CD4-positive, alpha-beta T cell treated with Interleukin-10 for 1 hour (primary cell): ENCODE measurements around the gene PXK.
A peak's percentile ranks its signal among the peaks of the same experiment; 100 is the strongest.
"Not testable (repeated sequence)": the region's sequence is repeated elsewhere in the genome, so short reads cannot be mapped to it uniquely, and the experiment has no call there.

Experiments used
- DNase-seq: peaks from one replicate; pipeline ENCODE4 v3.0.0-alpha.2; 2020

PXK gene

GRCh38 chr3:58332575-58333188, at the start of gene PXK:
TSS of gene PXK (plus strand) at chr3:58332892. CDS start at chr3:58332989, 97 bp downstream.
- DNase-seq: peak; percentile 82

DNA sequence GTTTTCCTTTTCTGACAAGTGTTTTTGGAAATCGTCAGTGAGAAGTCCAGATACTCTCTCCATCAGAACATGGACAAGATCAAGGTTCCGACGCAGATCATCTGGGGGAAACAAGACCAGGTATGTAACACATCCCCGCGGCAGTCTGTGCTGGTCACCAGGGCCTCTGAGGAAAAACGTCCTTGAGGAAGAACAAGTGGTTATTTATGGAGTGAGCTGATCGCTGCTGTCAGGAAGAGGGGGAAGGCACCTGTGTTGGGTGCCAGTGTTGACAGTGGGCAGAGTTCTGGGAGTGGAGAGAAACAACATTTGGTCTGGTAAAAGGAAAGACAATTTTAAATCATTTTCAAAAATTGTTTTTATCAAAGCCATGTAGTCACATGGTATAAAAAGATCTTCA, 47.4 kb upstream of the PXK start:
- DNase-seq: no peak

GRCh38 chr3:58287354-58287753, 45.3 kb upstream of the PXK start:
- no peak for DNase-seq

- no peak for DNase-seq
Measured at GRCh38 chr3:58288011-58288728, 44.5 kb upstream of the PXK start.

DNA sequence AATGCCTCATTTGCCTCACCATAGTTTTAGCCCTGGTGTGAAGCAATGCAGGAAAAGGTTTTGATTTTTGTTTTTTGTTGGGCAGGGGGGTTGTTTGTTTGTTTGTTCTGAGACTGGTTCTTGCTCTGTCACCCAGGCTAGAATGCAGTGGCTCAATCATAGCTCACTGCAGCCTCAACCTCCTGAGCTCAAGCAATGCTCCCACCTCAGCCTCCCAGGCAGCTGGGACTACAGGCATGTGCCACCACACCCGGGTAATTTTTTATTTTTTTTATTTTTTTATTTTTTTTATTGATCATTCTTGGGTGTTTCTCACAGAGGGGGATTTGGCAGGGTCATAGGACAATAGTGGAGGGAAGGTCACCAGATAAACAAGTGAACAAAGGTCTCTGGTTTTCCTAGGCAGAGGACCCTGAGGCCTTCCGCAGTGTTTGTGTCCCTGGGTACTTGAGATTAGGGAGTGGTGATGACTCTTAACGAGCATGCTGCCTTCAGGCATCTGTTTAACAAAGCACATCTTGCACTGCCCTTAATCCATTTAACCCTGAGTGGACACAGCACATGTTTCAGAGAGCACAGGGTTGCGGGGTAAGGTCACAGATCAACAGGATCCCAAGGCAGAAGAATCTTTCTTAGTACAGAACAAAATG, 43.6 kb upstream of the PXK start:
- not testable (repeated sequence) for DNase-seq

DNA sequence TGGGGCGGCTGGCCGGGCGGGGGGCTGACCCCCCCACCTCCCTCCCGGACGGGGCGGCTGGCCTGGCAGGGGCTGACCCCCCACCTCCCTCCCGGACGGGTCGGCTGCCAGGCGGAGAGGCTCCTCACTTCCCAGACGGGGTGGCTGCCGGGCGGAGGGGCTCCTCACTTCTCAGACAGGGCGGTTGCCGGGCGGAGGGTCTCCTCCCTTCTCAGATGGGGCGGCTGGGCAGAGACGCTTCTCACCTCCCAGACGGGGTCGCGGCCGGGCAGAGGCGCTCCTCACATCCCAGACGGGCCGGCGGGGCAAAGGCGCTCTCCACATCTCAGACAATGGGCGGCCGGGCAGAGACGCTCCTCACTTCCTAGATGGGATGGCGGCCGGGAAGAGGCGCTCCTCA, 42.2 kb upstream of the PXK start:
- DNase-seq: not testable (repeated sequence)

DNA sequence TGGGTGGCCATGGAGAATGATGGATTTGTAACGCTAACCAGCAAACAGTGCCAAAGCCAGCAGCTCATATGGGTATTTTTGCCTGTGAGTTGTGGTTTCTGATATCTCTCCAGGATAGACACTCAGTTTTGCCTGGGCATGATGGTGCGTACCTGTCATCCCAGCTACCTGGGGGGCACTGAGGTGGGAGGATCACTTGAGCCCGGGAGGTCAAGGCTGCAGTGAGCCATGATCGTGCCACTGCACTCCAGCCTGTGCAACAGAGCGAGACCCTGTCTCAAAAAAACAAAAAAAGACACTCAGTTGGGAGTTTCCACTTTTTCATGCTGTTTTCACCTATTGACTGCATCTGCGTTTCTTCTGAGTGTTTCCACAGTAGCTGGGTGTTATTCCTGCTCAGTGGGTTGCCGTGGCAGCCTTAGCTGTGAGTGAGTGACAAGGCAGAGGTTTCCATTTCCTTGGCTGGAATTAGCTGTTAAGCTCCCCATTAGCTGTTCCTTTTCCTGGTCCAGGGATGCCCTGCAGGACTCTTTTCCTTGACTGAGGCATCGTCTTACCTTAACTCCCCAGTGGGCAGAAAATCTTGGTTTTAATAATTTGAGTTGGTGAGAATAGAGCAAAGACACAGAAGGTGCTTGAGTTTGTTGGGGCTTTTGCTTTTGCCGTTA, 40.9 kb upstream of the PXK start:
- DNase-seq: no peak

DNA sequence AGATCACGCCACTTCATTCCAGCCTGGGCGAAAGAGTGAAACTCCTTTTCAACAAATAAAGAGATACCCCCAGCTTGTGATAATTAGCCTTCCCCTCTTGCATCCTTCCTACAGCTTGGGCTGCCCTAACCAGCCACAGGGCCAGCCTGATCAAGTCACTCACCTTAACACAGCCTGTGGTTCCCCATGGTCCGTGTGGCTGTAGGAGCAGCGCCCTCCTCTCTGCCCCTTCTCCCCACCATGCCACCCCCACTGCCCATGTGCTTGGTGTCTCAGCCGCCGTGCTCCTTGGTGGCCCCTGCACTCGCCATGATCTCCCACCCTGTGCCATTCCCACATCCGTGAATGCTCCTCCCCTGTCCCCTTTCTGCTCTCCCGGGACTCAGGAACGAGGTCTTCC, 39.8 kb upstream of the PXK start:
- no peak for DNase-seq

- no peak for DNase-seq
Measured at GRCh38 chr3:58293516-58293915, 39.2 kb upstream of the PXK start.

DNA sequence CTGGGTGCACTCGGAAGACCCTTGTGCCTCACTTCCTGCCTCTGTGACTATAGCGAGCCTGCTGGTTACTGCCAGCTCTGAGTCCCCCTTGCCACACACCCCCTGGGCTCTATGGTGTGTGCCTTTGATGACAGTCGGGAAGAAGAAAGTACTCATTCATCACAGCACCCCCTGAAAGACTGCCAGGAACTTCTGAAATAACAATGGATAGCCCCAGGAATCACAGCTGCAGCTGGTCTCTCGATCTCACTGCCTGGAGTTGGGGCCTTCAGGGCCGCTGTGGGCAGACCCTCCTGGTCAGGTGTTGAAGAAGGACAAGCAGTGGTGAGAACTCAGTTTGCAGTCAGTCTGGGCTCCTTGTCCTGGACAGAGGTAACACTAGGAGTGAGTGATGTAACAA, 36.4 kb upstream of the PXK start:
- DNase-seq: no peak

- no peak for DNase-seq
Measured at GRCh38 chr3:58296843-58297242, 35.8 kb upstream of the PXK start.

DNA sequence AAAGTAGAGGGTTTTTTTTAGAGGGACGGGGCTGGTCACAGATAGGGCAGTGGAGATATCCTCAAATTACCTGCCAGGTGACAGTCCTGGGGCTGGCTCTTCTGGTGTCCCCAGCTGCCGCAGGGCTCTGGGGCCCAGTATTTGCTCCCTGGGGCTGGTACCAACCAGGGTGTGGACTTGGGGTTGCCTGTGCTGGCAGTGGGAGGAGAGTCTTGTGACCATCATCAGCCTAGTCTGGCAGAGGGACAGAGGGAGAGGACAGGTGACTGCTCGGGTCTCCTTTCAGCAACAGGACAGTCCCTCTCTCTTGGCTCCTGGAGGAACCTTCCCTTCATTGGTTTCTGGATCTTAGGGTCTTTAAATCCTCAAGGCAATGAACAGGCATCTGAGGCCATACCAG, 34.5 kb upstream of the PXK start:
- DNase-seq: no peak

- DNase-seq: no peak
Measured at GRCh38 chr3:58299075-58299474, 33.6 kb upstream of the PXK start.

- peak; percentile 24 for DNase-seq
Measured at GRCh38 chr3:58299839-58300516, 32.7 kb upstream of the PXK start.

DNA sequence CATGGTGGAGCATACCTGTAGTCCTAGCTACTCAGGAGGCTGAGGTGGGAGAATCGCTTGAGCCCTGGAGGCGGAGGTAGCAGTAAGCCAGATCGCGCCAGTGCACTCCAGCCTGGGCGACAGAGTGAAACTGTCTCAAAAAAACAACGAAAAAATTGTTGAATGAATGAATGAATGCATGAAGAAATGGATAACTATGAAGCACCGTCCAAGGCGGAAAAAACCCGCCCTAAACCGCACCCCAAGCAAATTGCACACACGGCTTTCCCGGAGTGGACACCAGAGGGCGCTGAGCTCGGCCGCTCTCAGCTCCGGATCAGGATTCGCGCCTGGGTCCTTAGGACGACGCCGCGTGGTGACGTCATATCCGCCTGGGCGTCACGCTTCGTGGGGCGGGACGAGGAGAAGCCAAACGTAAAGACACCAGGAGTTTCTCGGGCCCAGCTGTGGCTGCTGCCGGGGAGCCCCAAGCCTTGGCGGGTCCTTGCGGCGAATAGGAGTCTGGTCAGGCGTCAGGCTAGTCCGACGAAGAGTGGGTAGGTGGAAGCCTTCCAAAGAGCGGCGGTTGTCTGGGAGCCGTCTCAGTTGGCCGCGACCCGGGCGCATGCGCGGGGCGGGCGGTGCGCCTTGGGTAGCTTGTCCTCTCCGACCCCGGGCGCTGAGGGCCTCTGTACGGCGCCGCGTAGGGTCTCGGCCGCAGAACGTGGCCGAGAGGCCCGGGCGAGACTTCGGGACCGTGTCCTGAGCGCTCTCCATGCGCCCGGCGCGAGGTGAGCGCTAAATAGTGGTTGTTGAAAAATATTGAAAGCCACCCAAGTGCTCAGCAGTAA, 26.6 kb upstream of the PXK start, which contains the start of the genes HTD2 and RPP14:
HTD2 (plus strand) TSS at position 639 of the 830 bp plus-strand sequence. CDS start 11,094 bp downstream, outside the sequence.
RPP14 (plus strand) TSS at position 364 of the 830 bp plus-strand sequence. CDS start 4,085 bp downstream, outside the sequence.
- DNase-seq: peak; percentile 98

DNA sequence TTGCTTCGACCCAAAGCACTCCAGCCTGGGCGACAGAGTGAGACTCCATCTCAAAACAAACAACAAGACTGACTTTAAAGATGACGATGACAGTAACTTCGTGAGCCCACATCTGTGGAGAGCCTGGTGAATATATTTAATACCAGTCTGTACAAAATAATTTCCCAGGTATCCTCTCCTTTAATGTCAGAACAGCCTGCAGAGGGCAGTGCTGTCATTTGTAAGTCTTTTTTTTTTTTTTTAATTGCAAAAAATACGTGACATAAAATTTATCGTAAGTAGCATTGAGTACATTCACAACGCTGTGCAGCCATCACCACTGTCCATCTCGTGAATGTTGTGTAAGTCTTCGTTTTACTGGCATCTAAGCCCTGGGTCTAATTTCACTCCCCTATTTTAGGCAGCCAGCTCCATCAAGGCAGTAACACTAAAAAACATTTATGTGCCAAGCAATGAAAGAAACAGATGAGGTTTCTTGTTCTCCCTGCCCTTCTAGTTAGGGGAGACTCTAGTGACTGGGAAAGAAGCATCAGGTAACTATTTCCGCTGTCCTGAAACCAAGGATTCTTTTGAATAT, 25.0 kb upstream of the PXK start:
- peak; percentile 75 for DNase-seq

- no peak for DNase-seq
Measured at GRCh38 chr3:58308728-58309127, 24.0 kb upstream of the PXK start.

- DNase-seq: no peak
Measured at GRCh38 chr3:58317811-58318210, 14.9 kb upstream of the PXK start.

DNA sequence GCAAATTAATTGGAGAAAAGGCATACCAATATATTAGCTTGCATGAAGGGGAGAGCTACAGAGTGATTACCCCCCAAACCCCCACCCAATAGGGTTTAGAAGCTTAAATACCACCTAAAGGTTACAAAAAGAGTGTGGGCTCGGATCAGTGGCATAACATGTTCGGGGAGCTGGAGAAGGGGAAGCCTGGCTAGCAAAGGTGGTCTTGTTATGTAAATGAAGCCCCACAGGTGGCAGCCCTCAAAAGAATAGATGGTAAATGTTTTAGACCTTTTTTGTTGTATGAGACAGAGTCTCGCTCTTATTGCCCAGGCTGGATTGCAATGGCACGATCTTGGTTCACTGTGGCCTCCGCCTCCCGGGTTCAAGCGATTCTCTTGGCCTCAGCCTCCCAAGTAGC, 10.9 kb upstream of the PXK start:
- DNase-seq: no peak

DNA sequence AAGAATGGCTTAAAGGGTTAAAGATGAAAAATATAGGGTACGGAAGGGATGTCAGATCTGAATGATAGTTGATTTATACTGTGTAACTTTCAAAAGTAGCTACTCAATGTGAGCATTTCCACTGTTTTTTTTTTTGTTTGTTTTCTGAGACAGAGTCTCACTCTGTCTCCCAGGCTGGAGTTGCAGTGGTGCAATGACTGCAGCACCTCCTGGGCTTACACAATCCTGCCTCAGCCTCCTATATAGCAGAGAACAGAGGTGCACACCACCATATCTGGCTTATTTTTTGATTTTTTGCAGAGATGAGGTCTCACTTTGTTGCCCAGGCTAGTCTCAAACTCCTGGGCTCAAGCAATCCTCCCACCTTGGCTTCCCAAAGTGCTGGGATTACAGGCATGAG, 9.9 kb upstream of the PXK start:
- no peak for DNase-seq
